GM12801 (cell line): ENCODE data around the gene TUBGCP6.

Experiments
- TF ChIP-seq, protein P1 (sequence below): IDR thresholded peaks from one replicate; pipeline ENCODE4 v1.5.1; 2011; ENCODE audit warnings: control low read depth; ENCODE audit not compliant: insufficient read length; ENCODE audit errors: extremely low read depth

Gene TUBGCP6

DNA sequence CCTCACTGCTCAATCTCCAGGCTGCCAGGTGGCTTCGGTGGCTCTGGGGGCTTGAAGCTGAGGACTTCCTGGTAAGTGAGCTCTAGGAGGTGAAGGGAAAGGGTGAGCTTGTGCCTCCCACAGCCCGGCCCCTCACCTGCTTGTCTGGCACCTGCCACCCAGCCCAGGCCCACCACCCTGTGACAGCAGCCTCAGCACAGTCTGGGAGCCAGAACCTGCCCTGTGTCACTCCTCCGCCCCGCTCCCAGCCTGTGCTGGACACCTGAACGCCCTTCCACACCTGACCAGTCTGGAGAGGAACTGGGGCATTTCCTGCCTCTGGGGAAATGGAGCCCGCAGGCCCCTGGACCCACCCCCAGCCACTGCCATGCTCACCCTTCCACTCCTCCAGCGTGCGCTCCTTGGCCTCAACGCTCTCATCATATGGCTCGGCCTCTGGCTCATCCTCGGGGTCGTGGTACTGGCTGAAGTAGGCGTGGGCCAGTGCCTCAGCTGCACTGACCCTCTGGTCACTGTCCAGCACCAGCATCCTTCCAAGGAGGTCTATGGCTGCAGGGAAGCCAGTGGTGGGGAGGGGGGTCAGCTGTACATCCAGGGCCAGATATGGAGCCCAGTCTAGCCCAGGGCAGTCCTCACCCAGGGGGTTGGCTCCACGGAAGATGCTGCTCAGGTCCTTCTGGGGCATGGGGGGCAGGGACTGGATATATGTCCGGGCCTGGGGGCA is 20.3 kb upstream of the TUBGCP6 start:
- TF ChIP-seq, protein P1, sequence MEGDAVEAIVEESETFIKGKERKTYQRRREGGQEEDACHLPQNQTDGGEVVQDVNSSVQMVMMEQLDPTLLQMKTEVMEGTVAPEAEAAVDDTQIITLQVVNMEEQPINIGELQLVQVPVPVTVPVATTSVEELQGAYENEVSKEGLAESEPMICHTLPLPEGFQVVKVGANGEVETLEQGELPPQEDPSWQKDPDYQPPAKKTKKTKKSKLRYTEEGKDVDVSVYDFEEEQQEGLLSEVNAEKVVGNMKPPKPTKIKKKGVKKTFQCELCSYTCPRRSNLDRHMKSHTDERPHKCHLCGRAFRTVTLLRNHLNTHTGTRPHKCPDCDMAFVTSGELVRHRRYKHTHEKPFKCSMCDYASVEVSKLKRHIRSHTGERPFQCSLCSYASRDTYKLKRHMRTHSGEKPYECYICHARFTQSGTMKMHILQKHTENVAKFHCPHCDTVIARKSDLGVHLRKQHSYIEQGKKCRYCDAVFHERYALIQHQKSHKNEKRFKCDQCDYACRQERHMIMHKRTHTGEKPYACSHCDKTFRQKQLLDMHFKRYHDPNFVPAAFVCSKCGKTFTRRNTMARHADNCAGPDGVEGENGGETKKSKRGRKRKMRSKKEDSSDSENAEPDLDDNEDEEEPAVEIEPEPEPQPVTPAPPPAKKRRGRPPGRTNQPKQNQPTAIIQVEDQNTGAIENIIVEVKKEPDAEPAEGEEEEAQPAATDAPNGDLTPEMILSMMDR, result no peak

DNA sequence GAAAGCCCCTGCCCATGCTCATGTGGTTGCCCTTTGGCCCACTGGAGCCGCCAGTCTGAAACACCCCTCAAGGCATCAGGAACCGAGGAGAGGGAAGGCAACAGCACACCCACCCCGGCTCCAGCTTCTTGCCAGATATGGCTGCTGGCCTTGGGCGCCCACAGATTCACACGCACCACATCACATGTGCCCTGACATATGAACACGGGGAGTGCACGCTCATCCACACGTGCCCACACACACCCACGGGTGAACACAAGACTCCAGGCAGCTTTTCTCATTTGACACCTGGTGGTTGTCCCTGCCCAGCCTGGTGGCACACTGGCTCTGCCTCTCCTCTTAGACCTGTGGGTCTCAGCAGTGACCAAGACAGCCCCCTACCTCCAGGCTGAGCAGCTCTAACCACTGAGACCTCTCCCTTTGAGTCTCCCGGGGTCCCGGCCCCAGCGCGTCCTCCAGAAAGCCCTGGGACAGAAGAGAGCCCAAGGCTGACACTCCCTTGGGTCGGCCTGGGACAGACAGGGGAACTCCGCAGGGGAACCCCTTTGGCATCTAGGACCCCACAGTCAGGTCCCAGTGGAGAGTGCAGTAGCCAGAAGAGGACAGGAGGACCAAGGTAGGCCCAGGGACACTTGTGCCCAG is 19.4 kb upstream of the TUBGCP6 start:
- TF ChIP-seq, protein P1, result no peak

DNA sequence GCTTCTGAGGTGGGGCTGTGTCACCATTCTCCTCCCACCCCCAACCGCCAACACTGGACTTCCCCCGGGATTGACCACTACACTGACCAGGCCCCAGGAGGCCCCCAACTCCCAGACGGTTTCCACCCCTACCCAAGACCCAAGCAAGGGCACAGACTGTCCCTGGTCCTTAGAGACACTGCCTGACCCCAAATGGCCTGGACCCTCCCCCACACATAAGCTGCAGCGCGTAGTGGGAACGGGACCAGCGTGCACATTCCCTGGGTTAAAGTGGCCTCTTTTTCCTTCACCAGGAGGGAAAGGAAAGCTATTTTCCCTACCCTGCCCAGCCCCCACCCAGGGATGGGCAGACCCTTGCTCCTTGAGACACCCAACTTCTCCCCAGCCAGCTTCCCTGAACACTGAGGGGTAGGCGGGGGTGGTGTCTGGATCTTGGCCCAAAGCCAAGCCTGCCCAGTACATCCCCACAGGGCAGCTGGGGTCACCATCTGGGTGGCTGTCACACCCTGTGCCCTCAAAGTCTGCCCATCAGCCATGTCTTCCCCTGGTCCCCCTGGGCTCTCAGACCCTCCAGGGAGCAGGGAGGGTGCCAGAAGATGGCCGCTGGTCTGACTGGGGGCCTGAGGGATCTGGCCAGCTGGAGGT is 18.3 kb upstream of the TUBGCP6 start:
- TF ChIP-seq, protein P1, result no peak

DNA sequence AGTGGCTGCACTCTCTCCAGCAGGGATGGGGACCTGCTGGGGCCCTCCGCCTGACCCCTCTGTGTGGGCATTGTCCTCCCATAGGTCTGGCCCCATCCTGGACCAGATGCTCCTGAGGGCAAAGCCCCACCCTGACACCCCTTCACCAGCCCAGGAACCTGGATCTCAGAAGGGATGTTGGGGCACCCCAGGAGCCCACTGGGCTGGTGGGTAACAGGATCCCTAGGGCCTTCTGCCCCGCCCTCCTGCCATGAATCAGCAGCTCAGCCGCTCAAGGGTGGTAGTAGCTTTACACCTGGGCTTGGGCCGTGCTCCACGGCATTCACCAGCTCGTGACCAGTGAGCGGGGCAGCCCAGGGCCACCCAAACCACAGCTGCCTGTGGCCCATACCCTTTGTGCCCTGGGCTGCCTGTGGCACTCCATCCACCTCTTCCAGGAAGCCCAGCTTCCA is 17.7 kb upstream of the TUBGCP6 start:
- TF ChIP-seq, protein P1, result no peak

DNA sequence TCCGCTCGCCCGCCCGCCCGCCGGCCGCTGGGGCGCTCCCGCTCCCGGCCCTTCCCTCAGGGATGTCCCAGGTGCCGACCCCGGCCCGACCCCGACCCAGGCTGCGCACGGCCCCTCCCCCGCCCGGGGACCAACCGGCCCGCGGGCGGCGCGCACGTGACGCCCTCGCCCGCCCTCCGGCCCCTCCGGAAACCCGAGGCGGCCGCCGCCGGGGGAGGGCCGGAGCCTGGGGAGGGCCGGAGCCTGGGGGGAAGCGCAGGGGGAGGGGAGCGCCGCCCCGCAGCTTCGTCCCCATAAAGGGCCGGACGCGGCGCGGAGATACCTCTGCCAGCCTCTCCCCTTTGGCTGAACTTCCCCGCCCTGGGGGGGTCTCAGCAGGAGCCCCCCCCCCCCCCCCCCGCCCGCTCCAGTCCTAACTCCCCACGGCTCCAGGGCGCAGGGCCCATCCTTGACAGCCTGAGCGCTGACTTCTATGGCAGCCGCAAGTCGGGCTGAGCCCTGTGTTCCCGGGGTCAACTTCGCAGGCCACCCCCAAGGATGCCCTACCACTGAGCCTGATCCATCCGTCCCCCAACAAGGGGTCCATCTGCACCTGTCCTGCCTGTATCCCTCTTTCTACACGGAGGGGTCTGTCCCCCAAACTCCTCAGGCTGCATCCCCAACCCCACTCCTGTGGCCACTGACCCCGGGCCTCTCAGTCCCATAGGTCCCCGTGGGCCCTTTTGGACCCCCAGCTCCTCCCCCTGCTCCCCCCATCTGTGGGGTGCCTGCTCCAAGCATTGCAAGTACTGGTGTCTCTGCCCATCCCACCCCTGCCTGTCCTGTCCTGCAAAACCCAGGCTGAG is 17.0 kb upstream of the TUBGCP6 start, which contains the start of gene MAPK12:
TSS of gene MAPK12 (minus strand) at position 69 of the 845 bp plus-strand sequence. CDS start 174 bp downstream, outside the sequence.
- TF ChIP-seq, protein P1, result no peak

DNA sequence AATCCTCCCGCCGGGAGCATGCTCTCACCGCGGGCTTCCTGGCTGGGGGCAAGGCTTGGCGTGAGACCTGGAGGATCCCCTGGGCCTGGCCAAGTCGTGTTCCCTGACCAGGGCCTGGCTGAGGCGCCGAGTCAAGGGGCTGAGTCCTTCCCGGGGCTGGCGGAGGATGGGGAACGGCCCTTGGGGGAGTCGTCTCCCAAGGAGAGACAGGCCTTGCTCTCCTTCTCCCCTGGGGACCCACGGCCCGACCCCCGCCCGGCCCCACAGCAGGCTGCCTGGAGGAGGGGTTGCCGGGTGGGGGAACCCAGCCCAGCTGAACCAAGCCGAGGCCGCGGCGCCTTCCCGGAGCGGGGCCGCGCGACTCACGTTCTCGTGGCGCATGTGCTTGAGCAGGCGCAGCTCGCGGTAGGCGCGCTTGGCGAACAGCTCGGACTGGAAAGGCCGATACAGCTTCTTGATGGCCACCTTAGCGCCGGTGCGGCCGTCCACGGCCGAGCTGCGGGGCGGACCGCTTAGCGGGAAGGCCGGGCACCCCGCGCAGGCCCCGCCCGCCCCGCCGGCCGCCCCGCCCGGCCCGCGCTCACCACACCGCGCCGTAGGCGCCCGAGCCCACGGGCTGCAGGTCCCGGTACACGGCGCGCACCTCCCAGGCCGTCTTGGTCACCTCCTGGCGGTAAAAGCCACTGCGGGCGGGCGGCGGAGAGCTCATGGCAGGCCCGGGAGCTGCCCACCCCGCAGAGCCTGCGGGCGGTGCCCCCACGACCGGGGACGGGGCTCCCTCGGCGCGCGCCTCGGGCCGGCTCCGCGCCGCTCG is 16.2 kb upstream of the TUBGCP6 start:
- TF ChIP-seq, protein P1, result no peak
